ENCODE measurements around the gene EHMT1. TPM values are rescaled to one million over a fixed set of nuclear protein-coding genes. Genes with fewer than 3 reads are reported as not detected.
A peak's percentile ranks its signal among the peaks of the same experiment; 100 is the strongest.

The EHMT1 gene
- total RNA-seq, 1 donor from 2014 or later, result 82.7 TPM

GRCh38 chr9:137797206-137798120, 178.7 kb downstream of the EHMT1 start:
- intact Hi-C loops (cut with DNase I), result no loop called here
- Histone ChIP-seq H3K9me3 (no peaks in the 10 kb centered on the region), H3K27me3 (no peaks in the 10 kb centered on the region), H3K4me1 (no peaks in the 10 kb centered on the region), H3K36me3 (peaks cover 88% of the 10 kb centered on the region), H3K27ac (no peak overlapping the region), H3K4me3 (no peak overlapping the region)
- DNase-seq (no peak), ATAC-seq (no peak)
- TF ChIP-seq, protein P1, sequence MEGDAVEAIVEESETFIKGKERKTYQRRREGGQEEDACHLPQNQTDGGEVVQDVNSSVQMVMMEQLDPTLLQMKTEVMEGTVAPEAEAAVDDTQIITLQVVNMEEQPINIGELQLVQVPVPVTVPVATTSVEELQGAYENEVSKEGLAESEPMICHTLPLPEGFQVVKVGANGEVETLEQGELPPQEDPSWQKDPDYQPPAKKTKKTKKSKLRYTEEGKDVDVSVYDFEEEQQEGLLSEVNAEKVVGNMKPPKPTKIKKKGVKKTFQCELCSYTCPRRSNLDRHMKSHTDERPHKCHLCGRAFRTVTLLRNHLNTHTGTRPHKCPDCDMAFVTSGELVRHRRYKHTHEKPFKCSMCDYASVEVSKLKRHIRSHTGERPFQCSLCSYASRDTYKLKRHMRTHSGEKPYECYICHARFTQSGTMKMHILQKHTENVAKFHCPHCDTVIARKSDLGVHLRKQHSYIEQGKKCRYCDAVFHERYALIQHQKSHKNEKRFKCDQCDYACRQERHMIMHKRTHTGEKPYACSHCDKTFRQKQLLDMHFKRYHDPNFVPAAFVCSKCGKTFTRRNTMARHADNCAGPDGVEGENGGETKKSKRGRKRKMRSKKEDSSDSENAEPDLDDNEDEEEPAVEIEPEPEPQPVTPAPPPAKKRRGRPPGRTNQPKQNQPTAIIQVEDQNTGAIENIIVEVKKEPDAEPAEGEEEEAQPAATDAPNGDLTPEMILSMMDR (IDR thresholded peaks at IDR 0.05), result no peak

DNA sequence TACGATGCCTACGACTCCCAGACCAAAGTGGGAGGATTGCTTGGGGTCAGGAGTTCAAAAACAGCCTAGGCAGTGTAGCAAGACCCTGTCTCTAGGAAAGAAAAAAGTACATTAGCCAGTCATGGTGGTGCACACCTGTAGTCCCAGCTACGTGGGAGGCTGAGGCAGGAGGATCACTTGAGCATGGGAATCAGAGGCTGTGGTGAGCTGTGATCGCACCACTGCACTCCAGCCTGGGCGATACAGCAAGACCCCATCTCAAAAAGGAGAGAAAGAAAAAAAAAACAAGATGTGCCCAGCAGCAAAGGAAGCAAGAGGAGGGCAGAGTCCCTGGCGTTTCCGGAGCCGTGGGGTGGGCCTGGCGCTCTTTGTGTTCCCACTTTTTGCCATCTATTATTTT, 179.3 kb downstream of the EHMT1 start:
- H3K27ac ChIP-seq, result no peak overlapping the region
- TF ChIP-seq, protein P1 (IDR thresholded peaks at IDR 0.05), result no peak

DNA sequence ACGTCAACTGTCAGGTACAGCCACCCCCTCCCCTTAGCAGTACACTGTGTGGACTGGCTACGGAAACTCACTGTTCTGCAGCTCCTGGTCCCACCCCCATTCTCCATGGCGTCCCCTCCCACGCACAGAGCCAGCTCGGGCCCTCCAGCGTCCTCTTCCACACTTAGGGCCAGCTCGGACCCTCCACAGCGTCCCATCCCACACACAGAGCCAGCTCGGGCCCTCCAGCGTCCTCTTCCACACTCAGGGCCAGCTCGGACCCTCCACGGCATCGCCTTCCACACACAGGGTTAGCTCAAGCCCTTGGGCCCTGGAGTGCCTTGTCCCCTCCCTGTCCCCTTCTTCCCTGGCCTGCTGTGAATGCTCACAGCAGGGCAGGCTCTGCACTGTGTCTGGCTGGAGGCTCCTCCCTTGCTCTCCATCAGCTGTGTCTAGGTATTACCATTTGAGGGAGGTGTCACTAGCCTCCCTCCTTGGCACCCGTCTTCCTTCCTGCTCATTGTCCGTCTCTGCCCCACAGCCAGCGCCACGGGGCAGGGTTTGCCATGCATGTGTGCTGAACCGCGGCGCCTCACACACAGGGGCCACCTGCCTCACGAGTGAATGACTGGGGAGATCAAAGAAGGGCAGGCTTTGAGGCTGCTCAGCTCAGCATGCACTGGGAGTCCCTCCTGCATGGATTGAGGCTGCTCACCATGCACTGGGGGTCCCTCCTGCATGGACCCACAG, 180.3 kb downstream of the EHMT1 start:
- no peak for DNase-seq
- no peaks in the 10 kb centered on the region for H3K9me3 ChIP-seq
- TF ChIP-seq, protein P1 (IDR thresholded peaks at IDR 0.05), result no peak
- peak; percentile 16 for ATAC-seq
- H3K27ac ChIP-seq, result no peak overlapping the region
- H3K4me1 ChIP-seq, result no peaks in the 10 kb centered on the region
- intact Hi-C loops (cut with DNase I), result no loop called here
- peaks cover 86% of the 10 kb centered on the region for H3K36me3 ChIP-seq
- no peak overlapping the region for H3K4me3 ChIP-seq
- H3K27me3 ChIP-seq, result no peaks in the 10 kb centered on the region

More for the DNA sequence above, 179.3 kb downstream of the EHMT1 start:
- Histone ChIP-seq H3K36me3 (peaks cover 88% of the 10 kb centered on the region), H3K4me1 (no peaks in the 10 kb centered on the region), H3K27me3 (no peaks in the 10 kb centered on the region), H3K9me3 (no peaks in the 10 kb centered on the region), H3K4me3 (no peak overlapping the region)
- intact Hi-C loops (cut with DNase I), result no loop called here
- DNase-seq (no peak), ATAC-seq (no peak)

DNA sequence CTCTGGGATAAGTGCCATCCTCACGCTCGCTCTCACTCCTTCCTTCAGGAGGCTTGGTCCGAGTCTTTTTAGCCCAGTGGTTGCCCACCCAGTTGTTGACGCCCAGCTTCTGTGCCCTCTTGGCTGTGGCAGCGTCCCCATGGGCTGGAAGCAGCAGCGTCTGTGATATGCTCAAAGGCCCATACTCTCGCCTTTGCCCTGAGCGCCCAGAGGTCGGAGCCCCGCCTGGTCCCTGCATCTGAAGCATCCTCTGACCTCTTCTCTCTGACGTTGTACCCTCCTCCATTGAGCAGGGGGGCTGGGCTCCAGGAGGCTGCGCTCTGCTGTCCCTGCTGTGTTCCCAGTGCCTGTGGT, 180.8 kb downstream of the EHMT1 start:
- H3K27ac ChIP-seq, result no peak overlapping the region
- H3K36me3 ChIP-seq, result peaks cover 82% of the 10 kb centered on the region
- no peaks in the 10 kb centered on the region for H3K4me1 ChIP-seq
- no peak for ATAC-seq
- no peaks in the 10 kb centered on the region for H3K27me3 ChIP-seq
- TF ChIP-seq, protein P1 (IDR thresholded peaks at IDR 0.05), result no peak
- H3K9me3 ChIP-seq, result no peaks in the 10 kb centered on the region
- DNase-seq, result no peak
- H3K4me3 ChIP-seq, result no peak overlapping the region
- intact Hi-C loops (cut with DNase I), result no loop called here

DNA sequence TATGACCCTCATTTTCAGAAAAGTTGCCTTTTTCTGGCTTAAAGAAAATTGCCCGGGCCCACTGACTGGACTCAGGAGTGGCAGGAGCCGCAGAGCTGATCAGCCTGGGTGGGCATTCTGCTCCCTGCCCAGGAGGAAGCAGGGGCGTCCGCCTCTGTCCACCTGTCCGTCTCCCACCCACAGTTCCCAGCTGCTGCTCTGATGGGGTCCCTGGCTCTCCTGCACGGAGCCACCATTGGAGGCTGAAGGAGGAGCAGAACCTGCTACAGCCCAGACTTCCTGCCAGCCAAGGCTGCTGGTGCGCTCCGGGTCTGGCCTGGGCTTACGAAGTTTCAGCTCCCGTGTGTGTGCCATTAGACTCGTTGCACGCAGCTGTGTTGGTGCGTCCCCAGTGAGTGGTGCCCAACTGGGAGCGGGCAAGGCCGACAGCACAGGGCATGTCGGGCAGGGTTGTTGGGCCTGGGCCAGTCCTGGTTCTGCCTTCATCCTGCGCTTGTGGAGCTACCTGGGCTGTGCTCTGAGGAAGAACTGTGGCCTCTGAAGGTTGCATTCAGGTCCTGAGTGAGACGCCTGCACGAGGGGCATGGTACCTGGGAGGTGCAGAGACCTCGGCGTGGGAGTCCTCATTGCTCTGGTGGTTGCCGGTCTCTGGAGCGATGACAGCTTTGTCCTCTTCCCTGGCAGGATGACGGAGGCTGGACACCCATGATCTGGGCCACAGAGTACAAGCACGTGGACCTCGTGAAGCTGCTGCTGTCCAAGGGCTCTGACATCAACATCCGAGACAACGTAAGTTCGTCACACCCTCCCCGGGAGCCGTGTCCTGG, 181.6 kb downstream of the EHMT1 start:
- DNase-seq (no peak), ATAC-seq (peak; percentile 4)
- TF ChIP-seq, protein P1 (IDR thresholded peaks at IDR 0.05), result no peak
- intact Hi-C loops (cut with DNase I), result no loop called here
- Histone ChIP-seq H3K27me3 (no peaks in the 10 kb centered on the region), H3K27ac (no peak overlapping the region), H3K4me1 (no peaks in the 10 kb centered on the region), H3K4me3 (no peak overlapping the region), H3K36me3 (peaks cover 76% of the 10 kb centered on the region), H3K9me3 (no peaks in the 10 kb centered on the region)

Measured in upper lobe of right lung (tissue), 1 donor.